ENCODE data around the gene TMEM266.

The TMEM266 gene

GRCh38 chr15:76070192-76070591, 10.4 kb downstream of the TMEM266 start:
- no peak for DNase-seq

- no peak for DNase-seq
Measured at GRCh38 chr15:76070921-76071635, 11.3 kb downstream of the TMEM266 start.

DNA sequence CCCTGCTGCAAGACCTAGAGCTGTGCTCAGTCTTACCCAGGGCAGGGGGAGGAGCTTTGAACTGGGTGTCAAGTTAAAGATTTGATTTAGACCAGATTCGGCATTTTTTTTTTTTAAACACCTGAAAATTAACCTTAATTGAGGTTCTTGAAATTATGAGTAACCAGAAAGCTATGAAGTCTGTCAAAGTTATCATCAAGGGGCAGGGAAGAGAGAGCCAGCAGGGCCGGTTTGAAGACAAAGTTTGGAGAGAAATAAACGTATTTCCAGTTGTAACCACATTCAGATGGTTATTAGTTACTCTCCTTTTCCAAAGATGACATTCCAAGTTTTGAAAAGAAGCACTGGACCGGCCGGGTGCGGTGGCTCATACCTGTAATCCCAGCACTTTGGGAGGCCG, 12.0 kb downstream of the TMEM266 start:
- no peak for DNase-seq

DNA sequence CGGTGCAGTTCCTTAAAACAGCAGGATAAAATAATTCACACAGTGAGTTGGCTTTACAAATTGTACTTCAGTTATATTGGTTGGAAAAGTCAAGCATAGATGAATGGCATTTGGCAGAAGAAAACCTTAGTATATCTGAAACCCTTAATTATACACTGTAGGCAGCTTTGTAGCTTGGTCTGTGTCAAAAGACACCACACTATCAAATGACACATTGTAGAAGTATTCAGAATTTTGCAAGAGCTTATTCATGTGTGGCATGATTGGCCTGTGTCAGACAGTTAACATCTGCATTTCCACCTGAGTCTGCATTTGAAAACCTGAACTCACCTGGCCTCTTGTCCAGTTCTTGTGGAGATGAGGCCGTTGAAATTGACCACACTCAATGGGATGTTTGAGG, 13.8 kb downstream of the TMEM266 start:
- no peak for DNase-seq

- no peak for DNase-seq
Measured at GRCh38 chr15:76075046-76075445, 15.3 kb downstream of the TMEM266 start.

- no peak for DNase-seq
Measured at GRCh38 chr15:76078285-76078877, 18.6 kb downstream of the TMEM266 start.

GRCh38 chr15:76084256-76084655, 24.5 kb downstream of the TMEM266 start:
- no peak for DNase-seq

- DNase-seq = no peak
Measured at GRCh38 chr15:76098685-76099084, 38.9 kb downstream of the TMEM266 start.

GRCh38 chr15:76099388-76099787, 39.6 kb downstream of the TMEM266 start:
- DNase-seq = no peak

GRCh38 chr15:76100361-76100760, 40.6 kb downstream of the TMEM266 start:
- no peak for DNase-seq

GRCh38 chr15:76101655-76102054, 41.9 kb downstream of the TMEM266 start:
- DNase-seq = no peak

DNA sequence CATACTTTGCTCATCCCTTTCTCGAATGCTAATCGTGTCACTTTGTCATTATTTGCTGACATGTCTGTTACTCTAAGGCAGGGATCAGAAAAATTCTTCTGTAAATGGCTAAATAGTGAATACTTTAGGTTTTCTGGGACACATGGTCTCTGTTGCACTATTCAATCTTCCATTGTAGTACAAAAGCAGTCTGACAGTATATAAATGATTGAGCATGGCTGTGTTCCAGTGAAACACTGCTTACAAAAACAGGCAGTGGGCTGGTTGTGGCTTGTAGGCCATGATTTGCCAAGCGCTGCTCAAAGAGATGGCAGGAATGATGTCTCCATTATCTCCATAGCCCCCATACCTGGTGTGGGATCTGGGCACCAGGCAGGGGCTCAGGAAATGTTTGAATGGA, 45.6 kb downstream of the TMEM266 start:
- DNase-seq = no peak

- DNase-seq = no peak
Measured at GRCh38 chr15:76105911-76106310, 46.1 kb downstream of the TMEM266 start.

- DNase-seq = no peak
Measured at GRCh38 chr15:76107169-76107568, 47.4 kb downstream of the TMEM266 start.

GRCh38 chr15:76108021-76108723, 48.4 kb downstream of the TMEM266 start:
- DNase-seq = no peak

DNA sequence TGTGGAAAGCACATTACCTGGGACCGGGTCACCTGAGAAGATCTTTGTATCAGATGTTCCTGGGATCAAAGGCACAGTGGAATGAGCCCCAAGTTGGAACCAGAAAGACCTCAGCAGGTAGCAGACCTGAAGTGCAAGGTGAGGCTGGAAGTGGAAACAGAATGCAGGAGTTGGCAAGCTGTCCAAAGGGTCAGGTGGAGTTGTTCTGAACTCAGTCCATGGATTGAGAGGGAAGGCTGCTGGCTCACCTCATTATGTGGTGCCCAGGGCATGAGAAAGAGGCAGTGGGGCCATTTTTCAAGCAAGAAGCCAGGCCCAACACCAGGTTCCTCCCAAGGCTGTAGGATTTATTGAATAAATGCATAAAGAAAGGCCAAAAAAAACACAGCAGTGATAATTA, 49.3 kb downstream of the TMEM266 start:
- DNase-seq = no peak

DNA sequence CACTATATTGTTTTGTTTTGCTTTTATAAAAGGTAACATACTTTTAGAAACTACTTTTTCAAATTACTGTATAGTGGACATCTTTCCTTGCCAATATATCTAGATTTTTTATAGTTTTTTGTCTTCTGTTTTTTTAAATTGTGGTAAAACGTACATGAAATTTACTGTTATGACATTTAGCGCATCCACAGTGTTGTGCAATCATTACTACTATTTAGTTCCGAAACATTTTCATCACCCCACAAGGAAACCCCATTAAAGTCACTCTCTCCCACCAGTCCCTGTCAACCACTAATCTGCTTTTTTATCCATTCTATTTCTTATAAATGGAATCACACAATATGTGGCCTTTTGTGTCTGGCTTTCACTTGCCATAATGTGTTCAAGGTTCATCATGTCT, 54.8 kb downstream of the TMEM266 start:
- no peak for DNase-seq

GRCh38 chr15:76116138-76116885, 56.5 kb downstream of the TMEM266 start:
- no peak for DNase-seq

DNA sequence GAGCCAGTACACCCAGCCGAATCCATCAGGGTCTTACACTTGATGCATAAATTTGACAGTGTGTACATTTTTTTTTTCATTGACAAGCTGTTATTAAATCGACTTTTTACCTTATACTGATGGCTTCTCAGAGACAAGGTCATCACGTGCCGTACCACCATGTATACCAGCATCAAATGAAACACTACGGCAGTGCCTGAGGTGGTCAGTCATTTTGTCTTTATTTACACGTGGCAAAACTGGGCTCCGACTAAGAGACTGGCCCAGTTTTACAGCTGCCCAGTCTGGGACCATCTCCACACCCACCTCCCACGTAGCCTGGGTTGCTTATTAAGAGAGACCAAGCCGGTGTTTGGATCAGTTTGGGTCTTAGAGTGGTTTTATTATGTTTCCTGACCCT, 57.4 kb downstream of the TMEM266 start:
- no peak for DNase-seq

DNA sequence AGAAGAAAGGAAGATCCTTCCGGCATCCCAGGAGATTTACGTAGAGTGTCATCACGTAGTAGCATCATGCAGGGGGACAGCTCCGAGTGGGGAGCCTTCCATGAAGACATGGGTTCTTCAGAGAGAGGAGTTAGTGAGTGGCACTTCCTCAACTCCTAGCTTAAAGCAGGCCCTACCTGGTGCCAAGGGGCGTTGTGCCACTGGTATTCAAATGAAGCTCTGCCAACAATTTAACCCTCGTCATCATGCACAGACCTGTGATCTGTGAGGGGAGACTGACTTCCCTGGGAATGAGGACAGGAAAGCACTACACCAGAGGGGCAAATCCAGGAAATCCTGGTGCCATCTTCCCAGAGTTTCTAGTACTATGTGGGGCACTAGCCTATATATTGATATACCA, 59.0 kb downstream of the TMEM266 start:
- no peak for DNase-seq

DNA sequence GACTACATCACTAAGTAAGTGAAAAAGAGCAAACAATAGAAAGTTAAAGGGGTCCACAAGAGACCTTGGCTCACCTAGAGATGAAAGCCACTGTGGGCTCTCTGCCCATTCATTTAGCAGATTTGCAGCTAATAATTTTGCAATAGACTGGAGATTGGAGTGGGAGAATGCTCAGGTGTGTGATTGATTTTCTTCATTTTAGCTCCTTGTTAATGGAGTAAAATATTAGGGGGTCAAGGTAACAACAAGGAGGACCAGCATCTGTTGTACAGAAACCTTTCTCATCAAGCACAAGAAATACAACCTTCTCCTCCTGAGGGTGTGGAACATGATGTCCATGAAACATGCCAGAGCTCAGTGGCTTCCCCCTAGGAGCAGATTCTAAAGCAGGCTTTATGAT, 63.2 kb downstream of the TMEM266 start:
- no peak for DNase-seq

- no peak for DNase-seq
Measured at GRCh38 chr15:76127169-76127568, 67.4 kb downstream of the TMEM266 start.

DNA sequence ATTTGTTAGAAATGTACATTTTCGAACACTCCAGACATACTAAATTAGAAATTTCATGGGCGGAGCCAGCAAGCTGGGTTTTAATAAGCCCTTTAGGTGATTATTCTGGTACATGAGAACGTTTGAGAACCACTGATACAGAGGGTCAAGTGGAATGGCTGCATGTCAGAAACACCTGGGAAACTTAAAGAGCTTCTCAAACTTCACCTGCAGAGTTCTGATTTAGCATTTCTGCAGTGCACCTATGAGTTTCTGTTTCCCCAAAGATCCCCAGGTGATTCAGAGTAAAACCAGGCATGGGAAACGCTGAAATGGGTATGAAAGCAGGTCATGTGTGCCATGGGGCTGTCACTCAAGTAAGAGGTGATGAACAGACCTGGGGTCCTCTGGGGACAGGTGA, 68.1 kb downstream of the TMEM266 start:
- DNase-seq = no peak

DNA sequence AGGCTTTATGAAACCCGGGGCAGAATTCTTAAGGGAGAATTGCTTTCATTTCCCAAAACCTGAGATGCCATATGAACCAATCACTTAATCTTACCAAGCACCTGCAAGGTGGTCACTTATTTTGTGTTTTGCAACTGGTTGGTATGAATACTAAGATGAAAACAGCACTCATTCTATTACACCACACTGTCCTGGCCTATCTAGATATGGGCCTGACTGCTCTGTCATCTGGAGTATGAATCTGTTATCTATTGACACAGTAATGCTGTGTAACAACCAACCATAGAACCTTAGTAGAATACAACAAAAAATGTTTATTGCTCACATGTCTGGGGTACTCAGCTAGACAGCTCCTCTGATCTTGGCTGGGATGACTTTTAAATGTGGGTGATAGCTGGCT, 74.8 kb downstream of the TMEM266 start:
- no peak for DNase-seq

Measured in NCI-H1436 treated with DMSO at 0.1 percent for 48 hours (cell line).